ENCODE measurements around the gene CHM.

- TF ChIP-seq CTCF (IDR thresholded peaks at IDR 0.05) (no peak), POLR2A (IDR thresholded peaks at IDR 0.05) (no peak)
These were observed 59.0 kb downstream of the CHM start for GRCh38 chrX:85988353-85988752.

Data from uterus (tissue), 2 donors.